K562 (cell line): Measurements from ENCODE around the gene SPATA32. TPM values are rescaled to one million over a fixed set of nuclear protein-coding genes. Genes with fewer than 3 reads are reported as not detected.

Experiments used
- AFF4 ChIP-seq: sonication (generic); formaldehyde crosslinking; IDR thresholded peaks from 2 replicates; pipeline ENCODE4 v1.8.0; 2023; ENCODE audit warnings: mild to moderate bottlenecking, missing genetic modification reagents
- CC2D1A ChIP-seq: fragments of 450-650 bp; IDR thresholded peaks from 2 replicates; pipeline ENCODE4 v1.6.1; 2017; ENCODE audit warnings: mild to moderate bottlenecking
- ELK1 ChIP-seq: sonication (generic); formaldehyde crosslinking; IDR thresholded peaks from 2 replicates; pipeline ENCODE4 v1.8.1; 2022; ENCODE audit warnings: missing genetic modification reagents
- FOXA3 ChIP-seq, 2 experiments: fragments of 450-650 bp in 1 of 2; sonication (generic) in 1 of 2; formaldehyde crosslinking; IDR thresholded peaks in 1 of 2; conservative IDR thresholded peaks in 1 of 2; 2 replicates each; pipeline versions ENCODE4 v1.4.0 to v1.8.0; 2020 to 2022; ENCODE audit warnings: mild to moderate bottlenecking in 2 of 2, missing genetic modification reagents in 1 of 2
- FOXM1 ChIP-seq, 2 experiments: fragments of 450-650 bp in 1 of 2; sonication (generic) in 1 of 2; formaldehyde crosslinking in 1 of 2; IDR thresholded peaks; 2 replicates each; pipeline versions ENCODE4 v1.6.1 to v1.9.0; 2017 to 2022; ENCODE audit warnings: low read depth in 2 of 2, mild to moderate bottlenecking in 2 of 2, missing genetic modification reagents in 1 of 2, moderate library complexity in 1 of 2
- HDAC2 ChIP-seq: fragments of 450-650 bp; IDR thresholded peaks from 2 replicates; pipeline ENCODE4 v1.6.1; 2016; ENCODE audit warnings: mild to moderate bottlenecking
- ILK ChIP-seq: fragments of 450-650 bp; IDR thresholded peaks from 2 replicates; pipeline ENCODE4 v1.6.1; 2016; ENCODE audit warnings: missing genetic modification characterization, low read depth, mild to moderate bottlenecking, missing compliant biosample characterization, moderate library complexity, borderline replicate concordance
- KDM4B ChIP-seq, 2 experiments: fragments of 450-650 bp in 1 of 2; sonication (generic) in 1 of 2; IDR thresholded peaks; 2 replicates each; pipeline ENCODE4 v1.6.1; 2016 to 2017; ENCODE audit warnings: borderline replicate concordance in 2 of 2, antibody characterized with exemption in 1 of 2, low read depth in 1 of 2, mild to moderate bottlenecking in 1 of 2
- KLF10 ChIP-seq: fragments of 250-450 bp; sonication (Bioruptor Pico); IDR thresholded peaks from 2 replicates; pipeline ENCODE4 v1.6.1; 2021; ENCODE audit warnings: matching md5 sums
- ZBED1 ChIP-seq: IDR thresholded peaks from 2 replicates; pipeline ENCODE4 v1.6.1; 2014
- ZNF224 ChIP-seq: sonication (generic); formaldehyde crosslinking; IDR thresholded peaks from 2 replicates; pipeline ENCODE4 v1.8.0; 2022; ENCODE audit warnings: mild to moderate bottlenecking, missing genetic modification reagents
- ZNF232 ChIP-seq: sonication (generic); formaldehyde crosslinking; IDR thresholded peaks from 2 replicates; pipeline ENCODE4 v1.8.0; 2022; ENCODE audit warnings: mild to moderate bottlenecking, missing genetic modification reagents
- ZNF586 ChIP-seq: fragments of 450-650 bp; formaldehyde crosslinking; conservative IDR thresholded peaks from 2 replicates; pipeline ENCODE4 v1.4.0; 2020; ENCODE audit warnings: mild to moderate bottlenecking, moderate library complexity
- polyA plus RNA-seq, 8 experiments: library from polyadenylated mRNA; depleted of rRNA in 4 of 8; stranded (reverse) in 5 of 8; unstranded in 3 of 8; fragments of >200 nt; fragmentation: Nextera tagmentation in 2 of 8; fragmentation: Illumina TruSeq in 1 of 8; extraction: Ambion mirVana in 2 of 8; extraction: Trizol in 1 of 8; gene quantifications; 2 replicates each; pipeline versions ENCODE4 v1.2.1 to v1.2.3, GENCODE V29; 2011 to 2014; ENCODE audit warnings: inconsistent platforms in 1 of 8, missing spikeins in 1 of 8
- total RNA-seq, 7 experiments: library from RNA; depleted of rRNA in 6 of 7; stranded (reverse); fragments of >200 nt in 6 of 7; fragmentation: Illumina TruSeq in 2 of 7; extraction: Trizol in 2 of 7; gene quantifications; 2 replicates each; pipeline versions ENCODE4 v1.2.1 to v1.2.3, GENCODE V29; 2011 to 2021; ENCODE audit warnings: low replicate concordance in 1 of 7
- TF ChIP-seq, protein P1 (sequence below), 2 experiments: IDR thresholded peaks; 2 replicates each; pipeline ENCODE4 v1.6.1; 2011; ENCODE audit warnings: borderline replicate concordance in 1 of 2, control low read depth in 1 of 2, low read depth in 1 of 2, low read length in 1 of 2, mild to moderate bottlenecking in 1 of 2, mixed read lengths in 1 of 2, moderate library complexity in 1 of 2; ENCODE audit not compliant: insufficient read depth in 1 of 2, insufficient read length in 1 of 2, poor library complexity in 1 of 2, severe bottlenecking in 1 of 2; ENCODE audit errors: extremely low read depth in 1 of 2
- TF ChIP-seq, protein P2 (sequence below): sonication (generic); formaldehyde crosslinking; IDR thresholded peaks from 2 replicates; pipeline ENCODE4 v1.8.1; 2023; ENCODE audit warnings: missing genetic modification reagents, mild to moderate bottlenecking, borderline replicate concordance

SPATA32 gene
- total and polyA plus RNA-seq, 9 of the 15 experiments (the other 6 are each of a cell fraction or from before 2014, with no cell fraction given) = 0.03 to 0.06 TPM; not detected in 7

DNA sequence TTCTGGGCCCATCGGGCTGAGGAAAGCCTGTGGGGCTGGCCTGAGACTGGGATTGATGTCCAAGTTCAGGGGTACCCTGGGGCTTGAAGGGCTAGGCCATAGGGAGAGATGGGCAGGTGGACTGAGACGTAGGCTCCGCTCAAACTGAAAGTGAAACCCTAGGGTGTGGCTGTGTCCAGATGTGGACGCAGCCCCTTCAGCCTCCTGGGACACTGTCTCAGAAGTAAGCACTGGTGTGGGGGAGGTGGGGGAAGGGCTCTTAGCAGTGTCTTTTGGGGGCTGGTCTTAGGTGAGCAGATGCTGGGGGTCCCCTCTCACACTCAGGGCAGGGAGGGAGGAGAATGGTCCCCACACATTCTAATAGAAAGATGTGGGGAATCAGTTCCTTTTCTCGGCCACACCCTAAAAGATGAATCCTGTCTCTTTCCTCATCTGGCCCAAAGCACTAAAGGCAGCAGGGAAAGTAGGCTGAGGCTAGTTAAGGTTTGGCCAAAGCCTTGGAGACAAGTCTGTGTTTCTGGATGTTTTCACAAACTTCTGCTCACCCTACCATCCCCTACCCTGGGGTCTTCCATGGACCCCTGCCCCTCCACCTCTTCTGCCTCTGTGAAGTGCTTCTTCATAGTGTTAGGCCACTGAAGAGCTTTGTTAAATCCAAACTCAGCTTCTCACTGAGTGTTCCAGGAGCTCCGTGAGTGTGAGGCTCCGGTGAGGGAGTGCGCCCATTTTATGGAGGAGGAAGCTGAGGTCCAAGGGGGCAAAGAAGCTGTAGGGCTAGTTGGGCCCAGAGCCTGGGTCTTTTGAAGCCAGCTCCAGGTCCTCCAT lies 34.6 kb downstream of the SPATA32 start (continued):
- TF ChIP-seq, protein P1, sequence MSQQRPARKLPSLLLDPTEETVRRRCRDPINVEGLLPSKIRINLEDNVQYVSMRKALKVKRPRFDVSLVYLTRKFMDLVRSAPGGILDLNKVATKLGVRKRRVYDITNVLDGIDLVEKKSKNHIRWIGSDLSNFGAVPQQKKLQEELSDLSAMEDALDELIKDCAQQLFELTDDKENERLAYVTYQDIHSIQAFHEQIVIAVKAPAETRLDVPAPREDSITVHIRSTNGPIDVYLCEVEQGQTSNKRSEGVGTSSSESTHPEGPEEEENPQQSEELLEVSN (IDR thresholded peaks at IDR 0.05; ENCODE audit: borderline replicate concordance in 1 of 2, extremely low read depth in 1 of 2, insufficient read depth in 1 of 2, insufficient read length in 1 of 2, low read depth in 1 of 2, low read length in 1 of 2, poor library complexity in 1 of 2, severe bottlenecking in 1 of 2) = no peak
- TF ChIP-seq ZBED1 = no peak
- no peak for TF ChIP-seq ELK1 (CRISPR knock-in tag)
- no peak for TF ChIP-seq ZNF232 (CRISPR knock-in tag)
- no peak for TF ChIP-seq ZNF586 (CRISPR knock-in tag)
- TF ChIP-seq, protein P2, sequence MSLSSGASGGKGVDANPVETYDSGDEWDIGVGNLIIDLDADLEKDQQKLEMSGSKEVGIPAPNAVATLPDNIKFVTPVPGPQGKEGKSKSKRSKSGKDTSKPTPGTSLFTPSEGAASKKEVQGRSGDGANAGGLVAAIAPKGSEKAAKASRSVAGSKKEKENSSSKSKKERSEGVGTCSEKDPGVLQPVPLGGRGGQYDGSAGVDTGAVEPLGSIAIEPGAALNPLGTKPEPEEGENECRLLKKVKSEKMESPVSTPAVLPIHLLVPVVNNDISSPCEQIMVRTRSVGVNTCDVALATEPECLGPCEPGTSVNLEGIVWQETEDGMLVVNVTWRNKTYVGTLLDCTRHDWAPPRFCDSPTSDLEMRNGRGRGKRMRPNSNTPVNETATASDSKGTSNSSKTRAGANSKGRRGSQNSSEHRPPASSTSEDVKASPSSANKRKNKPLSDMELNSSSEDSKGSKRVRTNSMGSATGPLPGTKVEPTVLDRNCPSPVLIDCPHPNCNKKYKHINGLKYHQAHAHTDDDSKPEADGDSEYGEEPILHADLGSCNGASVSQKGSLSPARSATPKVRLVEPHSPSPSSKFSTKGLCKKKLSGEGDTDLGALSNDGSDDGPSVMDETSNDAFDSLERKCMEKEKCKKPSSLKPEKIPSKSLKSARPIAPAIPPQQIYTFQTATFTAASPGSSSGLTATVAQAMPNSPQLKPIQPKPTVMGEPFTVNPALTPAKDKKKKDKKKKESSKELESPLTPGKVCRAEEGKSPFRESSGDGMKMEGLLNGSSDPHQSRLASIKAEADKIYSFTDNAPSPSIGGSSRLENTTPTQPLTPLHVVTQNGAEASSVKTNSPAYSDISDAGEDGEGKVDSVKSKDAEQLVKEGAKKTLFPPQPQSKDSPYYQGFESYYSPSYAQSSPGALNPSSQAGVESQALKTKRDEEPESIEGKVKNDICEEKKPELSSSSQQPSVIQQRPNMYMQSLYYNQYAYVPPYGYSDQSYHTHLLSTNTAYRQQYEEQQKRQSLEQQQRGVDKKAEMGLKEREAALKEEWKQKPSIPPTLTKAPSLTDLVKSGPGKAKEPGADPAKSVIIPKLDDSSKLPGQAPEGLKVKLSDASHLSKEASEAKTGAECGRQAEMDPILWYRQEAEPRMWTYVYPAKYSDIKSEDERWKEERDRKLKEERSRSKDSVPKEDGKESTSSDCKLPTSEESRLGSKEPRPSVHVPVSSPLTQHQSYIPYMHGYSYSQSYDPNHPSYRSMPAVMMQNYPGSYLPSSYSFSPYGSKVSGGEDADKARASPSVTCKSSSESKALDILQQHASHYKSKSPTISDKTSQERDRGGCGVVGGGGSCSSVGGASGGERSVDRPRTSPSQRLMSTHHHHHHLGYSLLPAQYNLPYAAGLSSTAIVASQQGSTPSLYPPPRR (CRISPR knock-in tag) = no peak
- peak; percentile 77 for TF ChIP-seq FOXM1 (IDR thresholded peaks at IDR 0.05; ENCODE audit: low read depth)
- no peak for TF ChIP-seq FOXM1 (CRISPR knock-in tag; IDR thresholded peaks at IDR 0.05; ENCODE audit: low read depth)
- TF ChIP-seq KDM4B (IDR thresholded peaks at IDR 0.05; ENCODE audit: borderline replicate concordance in 2 of 2, low read depth in 1 of 2) = no peak
- TF ChIP-seq HDAC2 = no peak; the same call in none of the 2 replicates
- no peak for TF ChIP-seq ILK
- no peak for TF ChIP-seq ZNF224
- 0 out of 2 replicates have a peak, but pooled peaks have one; percentile 32 for TF ChIP-seq AFF4
- TF ChIP-seq CC2D1A = no peak
- no peak for TF ChIP-seq KLF10 (CRISPR knock-in tag)
- no peak for TF ChIP-seq FOXA3 (CRISPR knock-in tag; conservative IDR thresholded peaks at IDR 0.05 in 1 of 2, IDR thresholded peaks at IDR 0.05 in 1 of 2)
